NCI-H748 treated with DMSO at 0.1 percent for 48 hours (cell line): Measurements from ENCODE around the gene CLDN2.

Experiments
- DNase-seq: peaks from one replicate; lab custom pipeline; 2025; lab: John Stamatoyannopoulos, UW

CLDN2 gene

DNA sequence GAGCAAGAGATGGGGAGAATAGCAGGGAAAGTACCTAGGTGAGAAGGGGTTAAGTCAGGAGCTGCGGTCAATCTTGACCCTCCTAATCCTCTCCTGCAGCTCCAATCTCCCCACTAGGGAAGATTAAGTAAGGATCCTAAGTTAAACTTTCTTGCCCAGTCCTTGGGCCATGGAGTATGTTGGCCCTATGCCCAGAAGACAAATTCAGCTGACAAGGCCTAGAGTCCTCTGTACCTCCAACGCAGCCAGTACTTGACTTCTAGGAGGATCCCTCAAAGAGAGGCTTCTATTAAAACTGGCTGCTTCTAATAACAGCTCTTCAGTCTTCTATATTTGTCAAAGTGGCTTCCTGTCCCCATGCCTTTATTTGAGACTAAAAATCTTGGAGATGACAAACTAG, 1.4 kb downstream of the CLDN2 start:
- DNase-seq = no peak

DNA sequence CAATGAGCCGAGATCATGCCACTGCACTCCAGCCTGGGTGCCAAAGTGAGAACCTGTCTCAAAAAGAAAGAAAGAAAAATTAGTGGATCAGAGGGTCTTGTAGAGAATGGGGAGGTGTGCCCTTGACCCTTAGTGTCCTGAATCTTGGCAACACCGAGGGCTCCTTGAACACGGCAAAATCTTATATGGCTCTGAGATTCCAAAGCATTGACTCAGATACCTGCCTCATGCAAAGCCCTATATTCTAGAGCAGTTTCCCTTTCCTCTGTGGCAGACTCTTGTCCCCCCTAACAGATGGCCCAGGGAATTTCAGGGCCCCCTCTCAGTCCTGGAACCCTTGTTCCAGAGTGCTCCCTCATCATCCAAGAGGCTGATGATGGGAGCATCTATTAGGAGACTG, 6.8 kb downstream of the CLDN2 start:
- no peak for DNase-seq

DNA sequence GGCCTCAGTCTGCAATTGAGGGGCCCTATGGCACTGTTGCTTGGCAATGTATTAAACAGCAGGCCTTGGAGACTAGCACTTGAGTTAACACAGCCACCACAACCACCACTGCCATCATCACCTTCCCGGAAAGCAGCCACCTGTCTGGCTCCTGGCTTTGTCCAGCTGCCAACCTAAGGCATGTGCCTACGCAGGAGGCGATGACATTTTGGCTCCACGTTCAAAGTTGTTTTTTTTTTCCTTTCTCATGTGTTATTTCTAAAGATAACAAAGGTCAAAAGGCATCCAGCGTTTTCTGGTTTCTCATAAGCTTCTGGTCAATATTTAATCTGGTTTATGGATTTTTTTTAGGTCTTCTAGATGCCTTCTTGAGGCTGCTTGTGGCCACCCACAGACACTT, 7.5 kb downstream of the CLDN2 start:
- DNase-seq = no peak

DNA sequence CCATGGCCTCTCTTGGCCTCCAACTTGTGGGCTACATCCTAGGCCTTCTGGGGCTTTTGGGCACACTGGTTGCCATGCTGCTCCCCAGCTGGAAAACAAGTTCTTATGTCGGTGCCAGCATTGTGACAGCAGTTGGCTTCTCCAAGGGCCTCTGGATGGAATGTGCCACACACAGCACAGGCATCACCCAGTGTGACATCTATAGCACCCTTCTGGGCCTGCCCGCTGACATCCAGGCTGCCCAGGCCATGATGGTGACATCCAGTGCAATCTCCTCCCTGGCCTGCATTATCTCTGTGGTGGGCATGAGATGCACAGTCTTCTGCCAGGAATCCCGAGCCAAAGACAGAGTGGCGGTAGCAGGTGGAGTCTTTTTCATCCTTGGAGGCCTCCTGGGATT, 8.0 kb downstream of the CLDN2 start:
- no peak for DNase-seq

DNA sequence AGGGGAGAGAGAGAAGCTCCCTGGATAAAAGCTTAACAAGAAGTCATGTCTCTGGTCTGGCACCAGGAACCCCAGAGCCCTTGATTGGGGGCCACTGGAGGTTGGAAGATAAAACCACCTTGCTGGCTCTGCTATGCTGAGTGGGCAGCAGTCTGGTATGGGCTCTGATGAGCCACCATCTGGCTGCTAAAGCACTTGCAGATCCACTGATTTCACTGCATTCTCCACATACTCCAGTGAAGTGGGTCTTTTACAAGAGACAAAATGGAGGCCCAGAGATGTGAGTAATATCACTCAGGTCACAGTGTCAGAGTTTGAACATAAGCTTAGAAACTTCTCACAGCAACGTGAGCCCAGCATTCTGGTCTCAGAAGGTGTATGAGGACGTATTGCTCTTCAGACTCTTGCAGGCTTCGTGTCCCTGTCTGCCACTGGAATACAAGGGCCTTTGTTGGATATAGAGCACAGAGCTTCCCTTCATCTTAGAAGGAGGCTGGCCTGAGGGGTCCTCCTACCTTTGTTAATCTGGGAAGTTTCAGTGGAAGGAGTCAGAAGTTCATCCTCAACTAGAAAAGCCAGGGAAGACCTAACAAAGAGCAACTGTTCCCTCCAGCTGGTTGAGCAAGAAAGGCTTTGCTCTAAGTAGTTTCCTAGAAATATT, 11.8 kb downstream of the CLDN2 start:
- DNase-seq = no peak

DNA sequence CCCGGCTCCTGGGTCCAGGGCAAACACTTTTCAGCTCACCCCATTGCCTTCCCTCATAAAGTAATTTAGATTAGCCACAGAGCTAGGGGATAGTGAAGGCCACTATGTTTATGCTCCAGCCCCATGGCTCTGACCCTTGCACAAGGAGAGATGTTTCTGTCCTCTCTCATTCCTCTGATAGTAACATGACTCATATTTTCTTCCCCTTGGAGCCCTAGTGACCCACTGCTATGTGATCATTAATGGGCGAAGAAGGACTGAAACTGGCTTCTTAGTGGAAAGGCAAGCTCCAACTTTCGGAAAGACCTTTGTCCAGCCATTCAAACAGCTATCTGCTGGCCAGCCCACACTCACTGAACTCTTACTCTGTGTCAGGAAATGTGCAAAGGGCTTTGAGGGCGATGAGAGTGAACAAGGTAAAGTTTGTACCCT, 12.3 kb downstream of the CLDN2 start:
- DNase-seq = no peak

DNA sequence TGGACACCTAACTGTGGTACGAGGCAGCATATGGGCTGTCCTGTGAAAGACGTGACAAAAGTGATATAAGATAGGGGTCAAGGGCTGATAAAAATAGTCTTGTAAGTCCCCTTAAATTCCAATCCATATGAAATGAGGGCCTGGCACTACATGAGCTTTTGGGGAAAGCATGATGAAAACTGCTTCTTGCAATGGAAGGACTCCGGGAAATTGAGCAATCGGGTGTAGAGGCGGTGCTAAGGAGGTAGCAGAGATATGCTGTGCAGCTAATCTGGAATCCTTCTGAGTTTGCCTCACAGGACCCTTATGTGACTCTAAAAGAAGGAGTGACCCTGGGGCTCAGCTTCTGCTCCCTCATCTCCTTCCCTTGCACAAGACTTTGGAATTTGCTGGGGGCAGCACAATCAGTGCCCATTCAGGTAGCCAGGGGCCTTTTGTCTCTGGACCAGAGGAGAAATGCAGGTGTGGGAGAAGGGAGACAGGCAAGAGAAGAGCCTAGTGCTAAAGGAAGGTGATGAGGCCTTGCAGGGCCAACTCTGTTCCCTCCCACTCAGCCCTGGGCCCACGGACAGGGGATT, 12.8 kb downstream of the CLDN2 start:
- DNase-seq = no peak

DNA sequence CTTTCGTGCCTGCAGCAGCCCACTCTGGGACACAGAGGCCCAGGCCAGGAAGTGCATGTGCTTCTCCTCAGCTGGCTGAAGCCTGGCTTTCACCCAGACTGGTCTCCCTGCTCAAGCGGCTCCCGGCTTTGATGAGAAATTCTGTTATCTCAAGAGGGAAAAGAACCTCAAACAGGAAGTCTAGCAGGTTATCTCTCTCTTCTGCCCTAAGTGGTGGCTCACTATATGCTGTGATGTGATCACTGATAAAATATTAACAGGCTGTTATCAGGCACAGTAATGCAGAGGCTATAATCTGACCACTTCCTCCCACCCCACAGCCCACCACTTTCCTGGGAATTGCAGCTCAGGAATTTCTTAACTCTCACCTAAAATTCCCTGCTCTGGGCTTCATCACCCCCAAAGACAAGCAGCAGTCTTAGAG, 13.3 kb downstream of the CLDN2 start:
- DNase-seq = no peak

DNA sequence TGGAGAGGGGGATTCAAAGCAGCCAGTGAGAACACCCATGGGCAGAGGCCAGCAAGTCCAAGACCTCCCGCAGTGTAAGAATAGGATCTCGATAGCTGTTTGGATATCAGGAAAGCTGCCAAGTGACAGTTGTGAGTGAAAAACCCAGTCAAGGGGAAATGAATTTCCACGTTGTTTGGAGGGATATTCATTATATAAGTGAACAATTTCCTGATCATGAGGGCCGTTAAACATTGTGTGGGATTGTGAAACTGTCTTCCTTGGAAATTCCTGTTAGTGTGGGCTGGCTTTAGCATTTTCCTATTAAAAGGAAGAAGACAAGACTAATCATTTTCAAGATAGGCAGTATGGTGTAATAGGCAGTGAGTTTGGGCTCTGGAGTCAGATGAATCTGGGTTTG, 15.0 kb downstream of the CLDN2 start:
- DNase-seq = no peak

DNA sequence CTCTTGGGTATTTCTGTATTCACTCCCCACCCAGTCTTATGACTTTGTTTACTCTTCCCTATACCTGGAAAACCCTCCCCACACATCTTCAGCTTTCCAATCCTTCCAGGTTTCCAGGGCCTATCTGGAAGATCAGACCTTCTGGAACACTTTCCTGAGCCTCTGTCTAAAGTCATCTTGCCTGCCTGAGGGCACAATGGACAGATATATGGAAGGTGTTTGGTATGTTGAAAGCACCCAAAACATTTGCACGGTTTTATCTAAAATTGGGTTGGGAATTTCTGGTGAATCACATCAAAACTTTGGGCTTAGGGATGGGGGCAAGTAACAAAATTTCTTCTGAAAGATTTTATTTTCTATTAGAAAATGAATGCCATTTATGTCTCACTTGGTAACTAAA, 16.0 kb downstream of the CLDN2 start:
- DNase-seq = no peak

DNA sequence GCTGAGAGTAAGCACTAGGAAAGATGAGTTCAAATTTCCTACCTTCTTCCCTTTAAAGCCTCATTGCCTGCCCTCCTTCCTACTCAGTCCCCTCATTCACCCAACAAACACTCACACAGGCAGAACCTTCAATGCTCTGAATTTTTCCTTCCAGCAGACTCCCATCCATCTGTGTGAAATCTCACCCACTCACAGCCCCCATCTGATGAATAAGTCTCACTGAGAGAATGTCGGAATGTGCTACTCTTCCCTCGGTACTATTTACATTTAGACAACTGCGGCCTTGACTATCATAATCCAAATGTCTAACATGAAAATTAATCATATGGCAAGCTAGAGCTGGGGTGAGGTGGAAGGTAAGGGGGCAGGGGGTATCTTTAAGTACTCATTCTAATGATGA, 19.4 kb downstream of the CLDN2 start:
- no peak for DNase-seq

DNA sequence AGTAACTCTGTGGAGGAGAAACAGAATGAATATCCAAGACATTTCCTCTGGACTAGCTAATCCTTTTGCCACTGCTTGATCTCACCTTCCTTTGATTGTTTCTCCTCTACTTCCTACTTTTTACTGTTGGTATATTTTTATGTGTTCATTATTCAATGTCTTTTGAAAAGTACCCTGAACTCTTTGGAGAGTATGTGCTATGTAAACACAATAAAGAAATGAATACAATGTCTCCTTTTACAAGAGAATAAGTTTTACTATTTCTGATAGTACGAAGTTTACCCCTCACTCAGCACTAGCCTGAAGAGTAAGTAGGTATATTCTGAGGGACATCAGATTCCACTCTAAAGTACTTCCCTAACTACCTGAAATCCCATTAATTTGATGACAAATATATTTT, 19.9 kb downstream of the CLDN2 start:
- no peak for DNase-seq

DNA sequence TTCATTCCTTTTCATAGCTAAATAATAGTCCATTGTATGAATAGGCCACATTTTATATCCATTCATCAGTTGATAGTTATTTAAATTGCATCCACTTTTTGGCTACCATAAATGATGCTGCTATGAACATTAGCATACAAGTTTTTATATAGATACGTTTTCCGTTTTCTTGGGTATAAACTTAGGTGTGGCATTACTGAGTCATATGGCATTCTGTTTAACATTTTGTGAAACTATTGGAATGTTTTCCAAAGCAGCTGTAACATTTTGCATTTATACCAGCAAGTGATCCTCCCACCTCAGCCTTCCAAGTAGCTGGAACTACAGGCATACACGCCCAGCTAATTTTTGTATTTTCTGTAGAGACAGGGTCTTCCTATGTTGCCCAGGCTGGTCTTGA, 26.3 kb downstream of the CLDN2 start:
- no peak for DNase-seq

DNA sequence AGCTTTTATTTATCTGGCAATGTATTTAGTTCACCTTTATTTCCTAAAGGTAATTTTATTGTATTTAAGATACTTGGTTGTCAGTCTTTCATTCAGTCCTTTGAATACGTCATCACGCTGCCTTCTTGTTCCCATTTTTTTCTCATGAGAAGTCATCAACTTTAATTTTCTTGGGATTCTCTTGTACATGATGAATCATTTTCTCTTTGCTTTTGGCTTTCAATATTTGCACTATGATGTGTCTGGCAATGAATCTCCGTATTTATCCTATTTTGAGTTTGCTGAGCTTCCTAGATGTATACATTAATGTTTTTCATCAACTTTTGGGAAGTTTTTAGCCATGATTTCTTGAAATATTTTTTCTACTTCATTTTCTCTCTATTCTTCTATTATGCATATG, 28.4 kb downstream of the CLDN2 start:
- DNase-seq = no peak

DNA sequence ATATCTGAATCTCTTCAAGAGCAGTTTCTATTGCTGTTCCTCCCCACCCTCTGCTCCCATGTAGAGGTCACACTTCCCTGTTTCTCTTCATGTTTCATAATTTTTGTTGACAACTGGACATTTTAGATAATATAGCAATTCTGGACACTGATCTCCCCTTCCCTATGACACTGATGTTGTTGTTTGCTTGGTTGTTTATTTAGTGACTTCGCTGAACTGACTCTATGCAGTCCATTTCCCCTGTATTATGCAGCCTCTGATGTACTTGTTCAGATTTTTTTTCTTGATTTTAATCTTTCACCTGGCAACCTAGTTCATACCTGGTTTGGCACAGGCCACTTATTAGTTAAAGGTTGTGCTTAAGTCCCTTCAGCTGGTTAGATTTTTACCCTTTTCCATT, 29.2 kb downstream of the CLDN2 start:
- no peak for DNase-seq

DNA sequence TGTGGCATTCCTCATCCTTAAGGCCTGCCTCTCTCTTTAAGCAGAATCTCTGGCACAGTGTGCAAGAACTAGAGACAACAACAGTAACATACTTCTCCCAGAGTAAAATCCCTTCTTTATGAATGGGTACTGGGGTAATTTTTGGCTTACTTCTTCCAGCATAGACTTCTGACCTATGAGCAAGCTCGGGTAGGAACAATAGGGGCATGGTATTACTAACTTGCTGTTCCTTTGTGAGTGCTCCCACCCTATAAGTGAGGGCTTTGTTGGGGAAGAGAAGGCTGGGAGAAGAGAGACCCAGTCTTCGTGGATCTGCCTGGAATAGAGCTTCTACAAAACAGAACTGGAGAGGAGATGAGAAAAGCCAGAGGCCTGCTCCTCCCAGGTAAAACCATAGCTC, 30.2 kb downstream of the CLDN2 start:
- no peak for DNase-seq

DNA sequence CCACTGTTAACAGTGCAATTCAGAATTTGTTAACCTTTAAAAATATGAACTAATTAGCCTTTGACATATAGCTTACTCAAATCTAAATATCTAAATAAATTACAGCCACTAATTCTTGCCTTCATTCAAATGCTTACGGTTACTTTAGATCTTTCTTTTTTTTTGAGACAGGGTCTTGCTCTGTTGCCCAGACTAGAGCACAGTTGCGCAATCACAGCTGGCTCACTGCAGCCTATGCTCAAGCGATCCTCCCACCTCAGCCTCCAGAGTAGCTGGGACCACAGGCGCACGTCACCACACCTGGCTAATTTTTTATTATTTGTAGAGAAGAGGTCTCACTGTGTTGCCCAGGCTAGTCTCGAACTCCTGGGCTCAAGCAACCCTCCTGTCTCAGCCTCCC, 31.0 kb downstream of the CLDN2 start:
- no peak for DNase-seq

DNA sequence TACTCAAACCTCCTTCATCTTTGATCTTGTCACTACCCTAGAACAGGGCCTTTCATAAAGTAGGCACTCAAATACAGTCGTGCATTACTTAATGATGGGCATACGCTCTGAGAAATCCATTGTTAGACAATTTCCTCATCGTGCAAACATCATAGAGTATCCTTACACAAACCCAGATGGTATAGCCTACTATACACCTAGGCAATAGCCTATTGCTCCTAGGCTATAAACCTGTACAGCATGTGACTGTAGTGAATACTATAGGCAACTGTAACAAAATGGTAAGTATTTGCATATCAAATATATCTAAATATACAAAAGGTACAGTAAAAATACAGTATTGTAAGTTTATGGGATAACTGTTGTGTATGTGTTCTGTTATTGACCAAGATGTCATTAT, 31.9 kb downstream of the CLDN2 start:
- no peak for DNase-seq

DNA sequence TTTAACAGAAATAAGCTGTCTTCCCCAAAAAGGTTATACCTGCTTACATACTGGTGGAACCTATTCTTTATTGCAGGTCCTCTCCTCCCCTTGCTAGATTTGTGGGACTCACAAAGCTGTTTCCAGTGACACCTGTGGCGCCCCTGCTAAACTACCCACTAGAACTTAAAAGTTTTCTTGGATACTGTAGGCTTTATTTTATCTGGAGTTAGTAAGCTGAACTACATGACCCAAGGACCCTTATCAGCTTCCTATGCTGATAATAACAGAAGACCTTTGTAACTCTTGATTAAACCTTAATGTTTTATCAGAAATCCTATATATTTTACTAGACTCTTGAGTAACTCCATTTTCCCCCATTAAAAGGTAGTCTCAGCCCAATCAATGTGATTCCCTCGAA, 32.3 kb downstream of the CLDN2 start:
- DNase-seq = no peak

DNA sequence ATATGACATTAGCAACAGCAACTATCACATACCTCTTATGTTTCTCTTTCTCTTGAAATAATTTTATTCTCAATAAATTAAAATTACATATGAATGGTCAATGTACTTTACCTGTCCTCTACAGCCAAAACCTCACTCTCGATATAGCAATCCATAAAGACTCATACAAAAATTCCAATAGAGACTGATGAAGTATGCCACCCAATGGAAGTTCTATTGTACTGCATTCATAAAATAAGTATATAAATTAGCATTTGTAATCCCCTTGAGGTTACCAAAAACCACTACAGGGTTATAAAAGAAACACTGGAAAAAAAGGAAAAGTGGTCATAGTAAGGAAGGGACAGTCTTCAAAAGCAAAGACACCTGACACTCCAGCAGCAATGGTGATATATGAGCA, 32.8 kb downstream of the CLDN2 start:
- no peak for DNase-seq

DNA sequence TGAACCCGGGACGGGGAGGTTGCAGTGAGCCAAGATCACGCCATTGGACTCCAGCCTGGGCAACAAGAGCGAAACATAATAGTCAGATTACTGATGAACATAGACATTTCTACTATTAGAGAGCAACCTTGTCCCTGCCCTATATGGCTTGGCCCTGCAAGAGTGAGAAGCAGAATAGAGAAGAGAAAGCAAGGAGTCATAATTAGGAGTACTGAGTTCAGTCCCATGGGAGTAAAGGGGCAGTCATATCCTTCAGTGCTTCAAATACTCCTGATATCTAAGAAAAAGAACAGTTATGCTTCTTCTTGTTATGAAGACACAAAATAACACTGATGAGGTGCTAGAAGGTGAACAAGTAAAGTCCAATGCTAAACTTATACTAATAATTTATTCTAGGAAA, 33.8 kb downstream of the CLDN2 start:
- DNase-seq = no peak

DNA sequence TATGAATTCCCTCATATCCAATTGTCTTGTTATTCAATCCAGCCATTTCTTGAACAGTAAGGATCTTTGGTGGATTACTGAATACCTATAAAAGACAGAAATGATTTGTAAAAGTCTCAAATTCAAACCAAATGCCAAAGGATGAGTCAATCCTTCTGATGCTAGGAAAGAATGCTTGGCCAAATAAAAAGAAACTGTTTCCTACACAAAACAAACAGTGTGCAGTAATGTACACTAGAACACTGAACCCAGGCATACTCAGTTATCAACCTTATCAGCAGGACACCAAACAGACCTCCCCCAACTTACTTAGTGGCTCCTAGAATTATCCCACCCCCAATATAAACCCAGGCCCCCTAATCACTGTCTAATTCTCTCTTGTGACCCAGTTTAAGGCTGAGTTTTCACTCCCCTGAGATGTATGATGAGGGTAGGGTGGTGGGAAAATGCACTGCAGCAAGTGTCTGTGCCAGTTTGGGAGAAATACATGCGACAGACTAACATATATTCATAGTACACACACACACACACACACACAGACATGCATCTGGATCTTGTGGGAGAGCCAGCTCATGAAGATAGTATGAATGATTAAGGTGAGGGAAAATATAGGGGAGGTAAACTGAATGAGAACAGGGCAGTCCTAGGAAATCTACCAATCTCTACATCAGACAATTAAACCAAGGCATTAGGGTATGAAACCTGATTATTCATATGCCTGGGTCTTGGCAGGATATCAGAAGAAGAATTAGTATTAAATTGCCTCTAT, 35.0 kb downstream of the CLDN2 start:
- DNase-seq = no peak

DNA sequence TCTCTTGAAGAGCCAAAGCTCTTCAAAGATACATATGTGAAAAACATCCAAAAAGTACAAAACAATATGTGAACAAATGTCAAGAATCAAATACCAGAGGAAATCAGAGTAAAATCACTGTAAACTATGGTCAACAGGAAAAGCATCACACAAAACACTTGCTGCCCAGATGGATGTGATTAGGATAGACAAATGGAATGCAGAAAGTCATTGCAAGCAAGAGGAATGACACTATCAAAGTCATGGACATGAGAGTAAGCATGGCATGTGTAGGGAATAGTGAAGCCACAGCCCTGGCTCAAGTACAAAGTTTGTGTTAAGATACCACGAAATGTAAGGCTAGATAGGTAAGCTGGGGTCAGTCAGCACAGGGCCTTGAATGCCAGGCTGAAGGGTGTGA, 37.7 kb downstream of the CLDN2 start:
- DNase-seq = no peak

DNA sequence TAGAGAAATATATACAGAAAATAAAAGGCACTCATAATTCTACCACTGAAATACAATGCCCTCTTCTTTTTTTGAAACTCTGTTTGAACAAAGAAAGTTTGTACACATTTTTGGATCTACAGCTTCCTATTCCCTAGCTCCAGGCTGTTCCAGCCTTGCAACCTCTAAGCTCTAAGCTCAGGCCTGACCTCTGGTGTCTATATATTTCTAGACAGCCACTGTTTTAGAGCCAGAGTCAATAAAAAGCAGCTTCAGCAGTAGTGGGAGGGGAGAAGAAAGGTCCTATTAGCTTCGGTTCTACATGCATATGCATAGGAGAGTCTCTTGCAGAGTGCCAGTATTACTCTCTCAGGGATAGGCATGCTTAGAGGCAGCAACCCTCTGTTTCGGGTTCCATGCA, 39.7 kb downstream of the CLDN2 start:
- DNase-seq = no peak
